Smooth muscle cell (in vitro differentiated cells): ENCODE data around the gene IL2RG. TPM values are rescaled to one million over a fixed set of nuclear protein-coding genes. Genes with fewer than 3 reads are reported as not detected.

Experiments used
- DNase-seq: peaks from one replicate; lab custom pipeline; 2025; ENCODE audit not compliant: unreplicated experiment; lab: John Stamatoyannopoulos, UW
- H2AFZ ChIP-seq: fragments of 200-600 bp; sonication (generic); 2 replicates; pipeline ENCODE4 v1.6.0; 2016; ENCODE audit warnings: antibody characterized with exemption, low read depth, mild to moderate bottlenecking
- H3F3A ChIP-seq: fragments of 200-600 bp; sonication (generic); 2 replicates; pipeline ENCODE4 v1.6.0; 2017; ENCODE audit warnings: antibody characterized with exemption, low read depth
- H3K27ac ChIP-seq: fragments of 200-600 bp; sonication (generic); 2 replicates; pipeline ENCODE4 v1.5.1; 2016; ENCODE audit warnings: low read depth, mild to moderate bottlenecking
- H3K27me3 ChIP-seq: fragments of 200-600 bp; sonication (generic); 2 replicates; pipeline ENCODE4 v1.6.1; 2016; ENCODE audit warnings: low read depth, mild to moderate bottlenecking
- H3K36me3 ChIP-seq: fragments of 200-600 bp; sonication (generic); 2 replicates; pipeline ENCODE4 v1.5.1; 2016; ENCODE audit warnings: low read depth
- H3K4me1 ChIP-seq: fragments of 200-600 bp; sonication (generic); 2 replicates; pipeline ENCODE4 v1.5.1; 2016; ENCODE audit warnings: low read depth
- H3K4me2 ChIP-seq: fragments of 200-600 bp; sonication (generic); 2 replicates; pipeline ENCODE4 v1.6.0; 2016; ENCODE audit warnings: mild to moderate bottlenecking
- H3K4me3 ChIP-seq: fragments of 200-600 bp; sonication (generic); 2 replicates; pipeline ENCODE4 v1.5.1; 2016; ENCODE audit warnings: mild to moderate bottlenecking
- H3K79me2 ChIP-seq: fragments of 200-600 bp; sonication (generic); 2 replicates; pipeline ENCODE4 v1.6.0; 2016; ENCODE audit warnings: low read depth, mild to moderate bottlenecking
- H3K9ac ChIP-seq: fragments of 200-600 bp; sonication (generic); 2 replicates; pipeline ENCODE4 v1.6.0; 2016; ENCODE audit warnings: low read depth
- H3K9me3 ChIP-seq: fragments of 200-600 bp; sonication (generic); replicated peaks from 2 replicates; pipeline ENCODE4 v1.5.1; 2016; ENCODE audit warnings: low read depth
- H4K20me1 ChIP-seq: fragments of 200-600 bp; sonication (generic); 2 replicates; pipeline ENCODE4 v1.6.0; 2016; ENCODE audit warnings: low read depth
- CTCF ChIP-seq: fragments of 200-600 bp; sonication (generic); IDR thresholded peaks from 2 replicates; pipeline ENCODE4 v1.5.1; 2017; ENCODE audit warnings: borderline replicate concordance, mild to moderate bottlenecking, antibody characterized with exemption; ENCODE audit not compliant: insufficient read depth, poor library complexity, severe bottlenecking
- WGBS: methylation state at CpG from one replicate; pipeline ENCODE4 v1.1.7; 2016; ENCODE audit warnings: low lambda C conversion rate; 5-methylcytosine and 5-hydroxymethylcytosine counted together
- polyA plus RNA-seq: library from polyadenylated mRNA; unstranded; fragments of >200 nt; fragmentation: Nextera tagmentation; extraction: Ambion mirVana; gene quantifications from 2 replicates; pipeline ENCODE4 v1.2.1, GENCODE V29; 2016
- total RNA-seq: library from RNA; depleted of rRNA; stranded (reverse); fragments of >200 nt; gene quantifications from 2 replicates; pipeline ENCODE4 v1.2.3, GENCODE V29; 2014

Gene IL2RG
- total and polyA plus RNA-seq, 2 experiments from 2014 or later: not detected

GRCh38 chrX:71107245-71107644 lies 4.1 kb downstream of the IL2RG start:
- no peak overlapping the region for H3K9ac ChIP-seq
- no peak for TF ChIP-seq CTCF
- DNase-seq: no peak
- H3K27ac ChIP-seq: no peak overlapping the region
- no peak overlapping the region for H3K4me3 ChIP-seq
- H3K36me3 ChIP-seq: no peaks in the 10 kb centered on the region
- H3K4me1 ChIP-seq: no peaks in the 10 kb centered on the region
- no peaks in the 10 kb centered on the region for H3K27me3 ChIP-seq
- no peaks in the 10 kb centered on the region for H3F3A ChIP-seq
- H3K4me2 ChIP-seq: no peak overlapping the region
- no peaks in the 10 kb centered on the region for H4K20me1 ChIP-seq
- WGBS: 82% methylated on average over 4 of the region's 4 CpGs
- H3K79me2 ChIP-seq: no peaks in the 10 kb centered on the region
- H2AFZ ChIP-seq: no peak overlapping the region
- H3K9me3 ChIP-seq: no peaks in the 10 kb centered on the region

DNA sequence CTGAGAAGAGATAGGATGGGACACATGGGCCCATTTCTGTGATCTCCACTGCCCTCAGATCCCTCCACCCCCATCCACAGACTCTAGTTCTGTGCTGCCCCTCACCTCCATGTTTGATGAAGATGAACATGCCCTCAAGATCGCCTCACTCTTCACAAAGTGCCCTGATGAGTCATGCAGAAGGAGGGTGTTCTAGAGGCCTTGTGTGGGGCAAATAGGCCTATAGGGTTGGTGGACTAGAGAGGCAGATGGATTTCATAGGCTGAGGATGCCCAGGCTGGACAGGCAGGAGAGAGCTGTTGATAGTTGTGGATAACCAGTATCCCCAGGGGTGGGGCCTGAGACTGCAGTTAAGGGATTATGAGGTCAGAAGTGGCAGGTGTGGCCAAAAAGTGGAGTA lies 5.0 kb downstream of the IL2RG start, which contains the start of gene CXorf65:
TSS of gene CXorf65 (minus strand) at position 314 of the 400 bp plus-strand sequence. CDS start at position 130, 184 bp downstream.
- Histone ChIP-seq H3K9me3 (no peaks in the 10 kb centered on the region), H3K9ac (no peak within 1 kb of the TSS), H3K4me3 (no peak within 1 kb of the TSS), H2AFZ (no peak within 1 kb of the TSS), H3K79me2 (no peaks in the 10 kb centered on the region), H3K4me1 (no peaks in the 10 kb centered on the region), H3K4me2 (no peak within 1 kb of the TSS), H4K20me1 (no peaks in the 10 kb centered on the region), H3K36me3 (no peaks in the 10 kb centered on the region), H3F3A (no peaks in the 10 kb centered on the region), H3K27me3 (no peaks in the 10 kb centered on the region), H3K27ac (no peak within 1 kb of the TSS)
- WGBS: 73% methylated on average over 1 of the region's 1 CpG
- DNase-seq: no peak
- no peak for TF ChIP-seq CTCF

DNA sequence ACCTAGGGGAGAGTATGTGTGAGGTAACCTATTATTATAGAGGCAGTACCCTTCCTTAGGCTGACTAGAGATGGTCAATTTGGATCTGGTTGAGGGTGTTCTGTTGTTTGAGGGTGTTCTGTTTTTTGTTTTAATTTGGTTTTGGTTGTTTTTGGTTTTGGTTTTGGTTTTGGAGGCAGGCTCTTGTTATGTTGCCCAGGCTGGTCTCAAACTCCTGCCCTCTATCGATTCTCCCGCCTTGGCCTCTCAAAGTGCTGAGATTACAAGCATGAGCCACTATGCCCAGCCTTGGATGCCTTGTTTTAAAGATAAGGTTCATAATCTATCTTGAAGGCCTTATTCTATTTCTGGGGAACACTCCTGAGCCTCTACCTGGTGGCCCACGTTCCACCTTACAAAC lies 5.7 kb downstream of the IL2RG start:
- Histone ChIP-seq H3K9ac (no peak overlapping the region), H4K20me1 (no peaks in the 10 kb centered on the region), H2AFZ (no peak overlapping the region), H3F3A (no peaks in the 10 kb centered on the region), H3K9me3 (no peaks in the 10 kb centered on the region), H3K36me3 (no peaks in the 10 kb centered on the region), H3K27ac (no peak overlapping the region), H3K4me1 (no peaks in the 10 kb centered on the region), H3K79me2 (no peaks in the 10 kb centered on the region), H3K4me2 (no peak overlapping the region), H3K4me3 (no peak overlapping the region), H3K27me3 (no peaks in the 10 kb centered on the region)
- no peak for DNase-seq
- TF ChIP-seq CTCF: no peak
- 86% methylated on average over 3 of the region's 3 CpGs for WGBS
